HepG2 (cell line): Measurements from ENCODE around the gene SYNE2.

Experiments used
- CTCF ChIP-seq: sonication (generic); formaldehyde crosslinking; IDR thresholded peaks from 2 replicates; pipeline ENCODE4 v1.5.0; 2020; ENCODE audit warnings: mild to moderate bottlenecking, missing genetic modification reagents, moderate library complexity
- FOSL1 ChIP-seq: sonication (generic); formaldehyde crosslinking; IDR thresholded peaks from 2 replicates; pipeline ENCODE4 v1.9.0; 2021; ENCODE audit warnings: missing genetic modification reagents, borderline replicate concordance
- FOXC1 ChIP-seq: sonication (generic); formaldehyde crosslinking; IDR thresholded peaks from 2 replicates; pipeline ENCODE4 v1.8.0; 2022; ENCODE audit warnings: mild to moderate bottlenecking, missing genetic modification reagents, borderline replicate concordance
- KDM3A ChIP-seq: IDR thresholded peaks from 2 replicates; pipeline ENCODE4 v1.6.1; 2018; ENCODE audit warnings: low read depth, missing compliant biosample characterization
- KDM4B ChIP-seq: sonication (generic); formaldehyde crosslinking; IDR thresholded peaks from 2 replicates; pipeline ENCODE4 v1.4.0; 2020; ENCODE audit warnings: missing genetic modification reagents
- MXI1 ChIP-seq: IDR thresholded peaks from 3 replicates; pipeline ENCODE4 v1.6.1; 2012; ENCODE audit warnings: low read depth, low read length, inconsistent platforms, borderline replicate concordance
- MYC ChIP-seq: sonication (generic); formaldehyde crosslinking; IDR thresholded peaks from 2 replicates; pipeline ENCODE4 v1.9.0; 2021; ENCODE audit warnings: missing genetic modification reagents, borderline replicate concordance
- NFIC ChIP-seq: IDR thresholded peaks from 2 replicates; pipeline ENCODE4 v1.6.1; 2012; ENCODE audit warnings: mild to moderate bottlenecking, low read length, inconsistent platforms
- PTBP1 ChIP-seq: fragments of 200-400 bp; formaldehyde crosslinking; IDR thresholded peaks from 2 replicates; pipeline ENCODE4 v1.6.1; 2018; ENCODE audit warnings: low read length, low read depth; ENCODE audit not compliant: poor library complexity, severe bottlenecking
- U2AF2 ChIP-seq: fragments of 200-400 bp; formaldehyde crosslinking; IDR thresholded peaks from 2 replicates; pipeline ENCODE4 v1.6.1; 2017; ENCODE audit warnings: low read depth, mild to moderate bottlenecking, low read length
- ZMAT3 ChIP-seq: sonication (generic); formaldehyde crosslinking; conservative IDR thresholded peaks from 2 replicates; pipeline ENCODE4 v1.7.0; 2021; ENCODE audit warnings: missing genetic modification reagents
- TF ChIP-seq, protein P1 (sequence below), 2 experiments: sonication (generic) in 1 of 2; formaldehyde crosslinking in 1 of 2; IDR thresholded peaks; 2 replicates each; pipeline versions ENCODE4 v1.5.1 to v1.6.1; 2011 to 2020; ENCODE audit warnings: borderline replicate concordance in 1 of 2, low read depth in 1 of 2, low read length in 1 of 2, mild to moderate bottlenecking in 1 of 2, missing genetic modification reagents in 1 of 2, moderate library complexity in 1 of 2

DNA sequence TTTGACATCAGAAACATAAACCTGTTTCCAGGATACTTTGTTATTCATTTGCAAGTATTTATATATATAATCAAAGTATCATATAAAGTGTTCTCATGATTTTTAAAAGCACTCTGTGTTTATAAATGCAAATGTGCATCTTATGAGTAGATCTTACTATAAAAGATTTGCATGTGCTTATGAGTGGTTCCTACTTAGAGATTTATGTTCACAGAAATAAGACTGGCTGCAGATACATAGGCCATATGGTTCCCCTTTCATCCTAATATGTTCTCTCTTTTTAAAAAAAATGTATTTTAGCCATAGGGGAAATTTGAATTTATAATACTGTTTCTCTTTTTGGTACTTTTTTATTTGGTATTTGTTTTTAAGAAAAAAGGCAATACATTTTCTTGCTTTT lies 267.2 kb downstream of the SYNE2 start:
- TF ChIP-seq FOSL1: no peak
- no peak for TF ChIP-seq U2AF2
- TF ChIP-seq FOXC1 (CRISPR knock-in tag): no peak
- TF ChIP-seq, protein P1, sequence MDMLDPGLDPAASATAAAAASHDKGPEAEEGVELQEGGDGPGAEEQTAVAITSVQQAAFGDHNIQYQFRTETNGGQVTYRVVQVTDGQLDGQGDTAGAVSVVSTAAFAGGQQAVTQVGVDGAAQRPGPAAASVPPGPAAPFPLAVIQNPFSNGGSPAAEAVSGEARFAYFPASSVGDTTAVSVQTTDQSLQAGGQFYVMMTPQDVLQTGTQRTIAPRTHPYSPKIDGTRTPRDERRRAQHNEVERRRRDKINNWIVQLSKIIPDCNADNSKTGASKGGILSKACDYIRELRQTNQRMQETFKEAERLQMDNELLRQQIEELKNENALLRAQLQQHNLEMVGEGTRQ (IDR thresholded peaks at IDR 0.05; ENCODE audit: low read depth, low read length): no peak
- TF ChIP-seq, protein P1 (CRISPR knock-in tag; IDR thresholded peaks at IDR 0.05; ENCODE audit: borderline replicate concordance): no peak
- no peak for TF ChIP-seq PTBP1
- no peak for TF ChIP-seq MYC (CRISPR knock-in tag)
- TF ChIP-seq MXI1: no peak
- no peak for TF ChIP-seq ZMAT3 (CRISPR knock-in tag)
- TF ChIP-seq KDM3A (CRISPR knock-in tag): no peak
- TF ChIP-seq KDM4B (CRISPR knock-in tag): no peak
- no peak for TF ChIP-seq NFIC
- TF ChIP-seq CTCF (CRISPR knock-in tag): no peak
